Stimulated activated CD8-positive, alpha-beta memory T cell treated with anti-CD3 and anti-CD28 coated beads, Interleukin-12 subunit alpha, Interleukin-12 subunit beta, amount 100 ng/mL, for 4 hours (primary cell): ENCODE data around the gene GRB10.

Source experiments
- DNase-seq: peaks from one replicate; pipeline ENCODE4 v3.0.0-alpha.2; 2020; ENCODE audit warnings: low read depth

GRB10 gene

DNA sequence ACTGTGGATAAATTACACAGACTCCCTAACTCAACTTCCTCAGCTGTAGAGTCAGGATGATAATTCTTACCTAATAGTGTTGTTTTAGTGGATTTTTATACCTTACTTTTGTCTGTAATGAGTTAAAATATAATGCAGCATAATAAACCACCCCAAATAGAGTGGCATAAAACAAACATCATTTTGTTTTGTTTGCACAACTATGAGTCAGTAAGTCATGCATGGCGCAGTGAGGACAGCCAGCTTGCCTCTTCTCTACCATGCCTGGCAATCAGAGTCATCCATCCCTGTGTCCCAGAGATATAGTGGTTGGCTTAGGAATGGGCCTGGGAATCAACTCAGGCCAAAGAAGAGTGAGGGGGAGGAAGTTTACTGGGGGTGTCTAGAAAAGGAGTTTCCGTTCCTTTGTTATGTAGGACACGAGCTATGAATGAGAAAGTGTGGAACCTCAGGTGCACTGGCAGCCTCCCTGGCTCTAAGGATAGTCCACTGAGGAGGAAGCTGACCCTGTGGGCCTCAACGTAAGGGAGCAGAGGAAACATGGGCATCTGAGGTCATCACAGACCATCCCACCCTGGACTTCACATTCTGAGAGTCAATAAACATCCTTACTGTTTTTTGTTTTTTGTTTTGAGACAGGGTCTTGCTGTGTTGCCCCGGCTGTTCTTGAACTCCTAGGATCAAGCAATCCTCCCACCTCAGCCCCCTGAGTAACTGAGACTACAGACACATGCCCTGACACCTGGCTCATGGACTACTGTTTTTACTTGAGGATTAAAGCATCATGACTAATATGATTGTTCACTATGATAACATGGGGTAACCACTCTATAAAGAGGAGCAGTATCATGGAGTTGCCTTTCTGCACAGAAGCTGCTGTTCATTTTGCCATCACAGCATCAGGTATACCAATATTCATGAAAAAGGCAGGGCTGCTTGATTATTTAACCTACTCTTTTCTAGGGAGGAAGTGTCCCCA is 21.0 kb upstream of the GRB10 start:
- DNase-seq, result no peak

DNA sequence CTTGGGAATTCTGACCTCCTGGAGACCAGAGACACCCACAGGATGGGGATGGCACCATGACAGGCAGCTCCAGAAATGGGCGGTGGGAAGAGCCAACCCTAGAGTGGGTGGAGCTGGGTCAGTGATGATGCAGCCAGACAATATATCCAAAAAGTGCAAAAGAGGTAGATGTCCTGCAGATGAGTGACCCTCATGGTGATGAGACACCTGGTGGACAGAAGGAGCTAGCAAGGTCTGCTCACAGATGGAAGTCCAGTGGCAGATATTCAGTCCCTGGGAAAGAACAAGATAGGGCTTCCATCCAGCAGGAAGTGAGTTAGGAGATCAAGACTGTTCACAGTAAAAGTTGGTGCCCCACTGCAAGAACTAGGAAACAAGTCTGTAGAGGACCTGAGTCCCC is 19.2 kb upstream of the GRB10 start:
- no peak for DNase-seq

DNA sequence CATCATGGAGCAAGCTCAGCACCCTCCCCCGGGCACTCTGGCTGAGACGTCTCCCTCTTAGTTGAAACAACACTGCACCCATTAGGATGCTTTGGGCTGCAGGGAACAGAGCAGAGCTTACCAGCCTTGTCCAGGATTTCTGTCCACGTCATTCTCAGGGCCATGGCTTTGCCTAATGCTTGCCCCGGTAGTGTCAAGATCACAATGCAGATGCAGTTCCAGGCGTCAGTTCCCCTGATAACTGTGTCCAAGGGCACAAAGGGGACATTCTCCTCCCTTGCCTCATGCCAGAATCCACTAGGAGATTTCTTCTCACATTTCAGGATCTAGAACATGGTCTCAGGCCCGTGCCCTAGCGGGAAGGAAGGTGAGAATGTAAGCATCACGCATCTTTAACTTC is 17.2 kb upstream of the GRB10 start:
- DNase-seq, result no peak

DNA sequence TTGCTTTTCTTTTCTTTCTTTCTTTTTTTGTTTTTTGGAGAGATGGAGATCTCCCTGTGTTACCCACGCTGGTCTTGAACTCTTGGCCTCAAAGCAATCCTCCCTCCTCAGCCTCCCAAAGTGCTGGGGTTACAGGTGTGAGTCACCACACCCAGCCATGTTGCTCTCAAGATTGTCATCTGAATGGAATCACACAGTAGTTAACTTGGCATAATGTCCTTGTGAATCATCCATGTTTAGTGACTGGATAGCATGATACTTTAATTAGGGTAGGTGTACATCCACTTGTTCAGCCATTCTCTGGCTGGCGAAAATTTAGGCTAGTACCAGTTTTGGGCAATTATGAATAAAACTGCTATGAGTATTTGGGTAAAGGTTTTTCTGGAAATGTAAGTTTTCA is 15.4 kb upstream of the GRB10 start:
- no peak for DNase-seq

DNA sequence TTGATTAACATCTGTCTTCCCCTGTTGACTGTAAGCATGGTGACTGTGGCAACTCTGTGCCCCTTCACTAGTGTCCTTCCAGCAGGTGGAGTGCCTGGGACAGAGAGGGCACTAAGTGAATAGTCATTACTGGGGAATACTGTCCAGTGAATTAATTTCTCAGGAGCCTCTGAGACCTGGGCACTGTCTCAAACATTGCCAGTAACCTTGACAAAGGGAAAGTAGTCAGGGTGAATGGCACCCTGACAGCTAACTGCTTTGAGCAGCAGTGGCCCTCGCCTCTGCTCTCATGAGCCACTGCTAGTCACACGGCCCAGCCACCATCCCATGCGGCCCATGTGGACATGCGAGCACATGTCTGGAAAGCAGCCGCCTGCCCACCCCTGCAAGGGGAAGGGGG is 13.1 kb upstream of the GRB10 start:
- DNase-seq, result no peak

DNA sequence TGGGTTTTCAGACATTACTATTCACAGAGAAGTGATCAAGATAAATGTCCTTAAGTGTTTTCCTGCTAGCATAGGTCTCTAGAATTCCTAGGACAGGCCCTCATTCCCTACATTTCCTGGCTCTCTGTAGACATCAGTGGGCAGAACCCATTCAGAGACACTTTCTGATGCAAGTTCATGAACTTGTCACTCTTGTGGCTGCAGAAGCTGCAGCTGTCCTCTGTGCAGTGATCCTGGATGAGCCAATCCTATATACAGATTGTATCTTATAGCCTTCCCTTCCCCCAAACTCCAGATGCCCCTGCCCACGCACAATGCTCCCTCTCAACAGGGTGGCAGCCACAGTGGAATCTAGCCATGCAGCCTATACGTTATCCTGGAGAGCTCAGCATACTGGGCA is 12.6 kb upstream of the GRB10 start:
- DNase-seq, result no peak

DNA sequence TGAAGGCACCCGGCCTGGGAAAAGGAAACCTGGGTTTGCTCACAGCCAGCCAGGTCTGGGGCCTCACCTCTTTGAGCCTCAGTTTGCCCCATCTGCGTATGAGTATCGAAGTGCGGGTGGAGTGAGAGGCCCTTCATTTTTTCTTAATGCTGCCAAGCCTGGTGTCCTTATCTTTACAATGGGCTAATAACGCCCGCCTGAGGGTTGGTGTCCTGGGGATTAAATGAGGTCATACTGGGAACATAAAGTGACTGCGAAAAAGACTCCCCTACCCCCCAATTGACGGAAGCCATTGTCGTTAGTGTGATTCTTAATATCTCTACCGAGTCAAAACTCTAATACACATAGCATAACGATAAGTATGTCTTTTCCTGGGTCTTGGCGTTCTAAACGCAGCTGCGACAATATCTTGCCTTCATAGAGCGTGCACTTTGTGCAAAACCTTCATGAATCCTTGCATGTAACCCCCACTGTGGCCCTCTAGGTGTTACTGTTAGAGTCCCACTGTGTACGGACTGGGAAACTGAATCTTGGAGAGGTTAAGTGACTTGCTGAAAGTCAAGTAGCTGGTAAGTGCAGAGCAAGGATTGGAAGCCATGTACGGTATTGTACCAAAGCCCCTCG is 11.4 kb upstream of the GRB10 start:
- DNase-seq, result no peak

DNA sequence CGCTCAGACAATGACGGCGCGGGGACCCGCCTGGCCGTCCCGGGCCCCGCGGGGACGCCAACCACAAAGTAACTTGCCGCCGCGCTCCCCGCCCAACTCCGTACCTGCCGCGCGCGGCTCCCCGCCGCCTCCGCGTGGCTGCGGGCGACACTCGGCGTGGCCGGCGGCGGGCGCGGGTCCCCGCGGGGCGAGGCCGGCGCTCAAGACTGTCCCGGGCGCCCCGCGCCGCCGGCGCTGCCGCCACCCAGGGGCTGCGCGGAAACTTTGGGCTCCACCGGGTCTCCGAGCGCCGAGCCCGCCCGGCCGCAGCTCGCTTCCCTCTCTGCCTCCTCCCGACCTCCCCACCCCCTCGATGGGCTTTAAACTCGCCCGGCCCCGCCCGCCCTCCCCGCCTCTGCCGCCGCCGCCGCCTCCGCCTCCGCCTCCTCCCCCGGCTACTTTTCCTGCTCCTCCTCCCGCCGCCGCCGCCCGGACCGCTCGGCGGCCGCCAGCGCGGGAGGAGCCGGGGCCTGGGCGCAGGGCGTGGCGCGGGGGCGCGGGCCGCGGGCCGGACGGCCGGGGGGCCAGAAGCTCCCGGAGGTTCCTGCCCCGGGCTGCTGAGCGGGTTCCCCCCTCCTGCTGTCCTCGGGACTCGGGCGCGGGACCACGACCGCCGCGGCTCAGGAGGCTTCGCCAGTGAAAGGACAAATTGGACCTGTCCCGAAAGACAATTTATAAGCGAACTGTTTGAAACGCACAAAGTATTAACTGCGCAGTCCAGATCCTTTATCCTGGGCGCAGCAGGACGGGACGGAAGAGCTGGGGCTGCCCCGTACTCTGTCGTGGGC is 10.6 kb upstream of the GRB10 start:
- DNase-seq, result no peak

DNA sequence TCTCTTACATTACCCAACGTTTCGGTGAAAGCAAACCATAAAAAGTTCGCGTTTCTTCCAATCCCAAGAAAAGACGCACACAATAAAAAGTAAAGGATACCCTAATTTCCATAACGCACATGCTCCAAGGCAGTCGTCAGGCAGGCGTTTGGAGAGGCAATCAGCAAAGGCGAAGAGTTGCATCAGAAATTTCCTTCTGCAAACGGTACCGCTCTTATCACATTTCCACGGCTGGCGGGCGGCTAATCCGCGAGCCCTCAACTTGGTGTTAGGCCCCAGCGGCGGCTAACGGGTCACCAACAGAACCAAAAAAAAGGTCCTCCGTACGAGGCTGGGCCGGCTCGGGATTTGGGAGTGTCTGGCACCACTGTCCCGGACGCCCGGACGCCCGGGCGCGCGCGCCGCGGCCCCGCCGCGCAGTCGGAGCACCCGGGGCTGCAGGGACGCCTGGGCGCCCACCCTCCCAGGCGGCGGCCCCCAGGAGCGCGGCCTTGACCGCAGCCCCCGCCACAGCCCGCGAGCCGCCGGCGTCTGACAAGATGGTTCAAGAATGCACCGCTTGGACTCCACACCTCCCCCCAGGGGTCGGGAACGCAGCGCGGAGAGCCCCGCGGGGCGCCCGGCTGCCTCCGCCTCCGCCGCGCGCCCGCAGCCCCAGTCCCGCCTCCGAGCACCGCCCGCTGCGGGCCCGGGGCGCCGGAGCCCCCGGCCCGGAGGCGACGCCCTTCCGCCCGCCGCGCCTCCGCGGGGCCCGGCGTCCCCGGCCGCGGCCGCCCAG is 9.8 kb upstream of the GRB10 start:
- DNase-seq, result no peak

DNA sequence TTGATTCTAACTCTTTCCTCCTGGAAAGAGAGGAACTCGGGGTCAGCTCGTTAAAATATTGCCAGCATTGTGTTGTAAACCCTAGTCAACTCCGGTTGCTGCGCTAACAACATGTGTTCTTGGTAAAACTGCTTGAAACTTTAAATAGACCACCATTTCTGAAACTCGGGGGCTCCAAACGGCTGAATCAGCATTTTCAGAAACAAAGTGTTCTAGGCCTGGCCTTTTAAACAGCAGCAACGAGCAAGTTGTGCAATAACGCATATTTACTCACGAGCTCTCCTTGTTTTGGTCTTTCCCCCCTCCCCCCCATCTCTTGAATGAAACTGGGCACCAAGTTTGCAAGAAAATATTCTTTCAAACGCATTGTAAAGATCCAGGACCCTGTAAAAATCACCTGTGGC is 9.2 kb upstream of the GRB10 start:
- DNase-seq, result no peak

DNA sequence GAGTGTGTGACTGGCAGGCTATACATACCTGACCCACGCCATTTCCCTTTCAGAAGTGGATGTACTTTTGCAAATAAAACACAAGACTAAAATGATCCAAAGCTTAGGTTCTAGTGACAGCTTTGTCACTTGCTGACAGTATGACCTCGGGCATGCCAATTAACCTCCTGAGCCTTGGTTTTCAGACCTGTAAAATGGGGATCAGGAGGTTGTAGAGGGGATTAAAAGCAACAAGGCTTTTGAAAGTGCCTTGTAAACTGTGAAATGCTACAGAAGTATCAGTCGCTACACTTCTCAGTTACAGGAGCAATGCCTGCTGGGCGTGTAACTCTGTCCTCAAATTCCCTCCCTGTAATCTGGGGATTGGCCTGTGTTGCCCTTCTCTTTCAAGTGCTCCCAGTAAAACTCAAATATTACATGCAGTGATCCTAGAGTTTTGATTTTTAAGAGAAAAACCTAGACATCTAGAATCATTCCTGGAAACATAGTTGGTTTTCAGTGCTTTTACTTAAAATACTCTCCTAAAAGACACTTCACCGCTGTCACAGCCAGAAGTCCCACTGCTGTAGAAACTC is 8.8 kb upstream of the GRB10 start:
- DNase-seq, result no peak

DNA sequence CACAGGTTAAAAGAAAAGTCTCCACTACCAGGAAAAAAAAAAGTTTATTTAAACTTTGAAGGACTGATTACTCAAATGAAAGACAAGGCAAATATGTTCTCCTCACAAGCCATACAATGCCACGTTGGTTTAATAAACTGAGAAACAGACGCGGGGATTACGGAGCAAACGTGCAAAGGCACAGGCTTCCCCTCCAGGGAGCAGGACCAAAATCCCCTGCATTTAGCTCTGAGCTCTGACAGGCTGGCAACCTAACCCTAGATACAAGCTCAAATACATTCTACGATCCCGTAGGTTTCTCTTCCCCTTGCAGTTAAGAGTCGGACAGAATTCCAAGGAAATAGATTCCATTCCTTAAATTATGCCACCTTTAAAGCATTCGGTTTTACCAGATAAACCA is 7.7 kb upstream of the GRB10 start:
- DNase-seq, result no peak

DNA sequence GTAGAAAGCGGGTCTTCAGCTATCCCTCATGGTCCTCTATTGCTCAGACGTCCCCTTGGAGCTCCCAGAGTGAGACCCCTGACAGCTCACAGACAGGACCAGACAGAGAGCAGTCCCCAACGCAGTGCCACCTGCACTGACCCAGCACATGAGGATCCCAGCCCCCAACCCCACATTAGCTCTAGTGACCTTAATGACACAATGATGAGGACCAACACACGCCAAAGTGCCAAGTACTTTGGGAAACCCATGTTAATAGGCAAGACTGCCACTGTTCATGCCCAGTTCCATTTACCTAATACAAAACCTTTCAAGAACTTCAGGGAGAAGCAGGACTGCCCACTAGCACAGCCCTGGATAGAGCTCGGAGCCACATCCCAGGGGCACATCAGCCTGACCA is 5.7 kb upstream of the GRB10 start:
- DNase-seq, result no peak

DNA sequence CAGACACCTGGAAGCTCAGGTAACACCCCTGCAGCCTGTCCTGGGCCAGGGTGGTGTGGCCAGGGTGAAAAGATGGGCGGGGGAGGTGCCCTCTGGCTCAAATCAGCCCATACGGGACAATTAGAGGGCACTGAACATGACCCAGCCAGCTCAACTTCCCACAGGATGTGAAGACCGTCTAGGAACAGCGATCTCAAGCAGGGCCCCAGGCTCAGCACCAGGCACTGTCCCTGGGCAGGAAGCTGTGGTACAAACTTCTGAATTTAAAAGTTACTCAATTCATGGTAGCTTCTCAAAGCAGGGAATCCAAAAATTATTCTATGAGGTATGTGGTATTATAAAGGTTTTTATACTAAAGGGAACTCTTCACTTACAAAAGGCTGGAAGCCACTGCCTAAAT is 5.1 kb upstream of the GRB10 start:
- DNase-seq, result no peak

DNA sequence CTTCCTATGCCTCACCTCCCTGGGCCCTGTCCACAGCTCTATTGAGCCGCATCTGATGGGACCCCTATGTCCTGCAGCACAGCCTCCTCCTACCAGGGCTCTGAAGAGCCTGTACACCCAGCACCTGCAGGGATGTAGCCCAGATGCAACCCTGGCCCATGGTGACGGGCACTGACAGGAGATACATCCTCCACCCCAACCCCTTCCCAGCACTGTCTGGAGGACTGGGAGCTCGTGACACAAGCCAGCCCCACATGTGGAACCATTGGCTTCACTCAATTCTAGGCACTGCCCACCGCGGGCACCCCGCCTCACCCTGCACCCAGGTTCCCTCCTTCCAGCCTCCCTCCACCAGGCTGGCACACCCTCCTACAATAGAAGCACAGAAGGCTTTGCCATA is 2.6 kb upstream of the GRB10 start:
- no peak for DNase-seq

DNA sequence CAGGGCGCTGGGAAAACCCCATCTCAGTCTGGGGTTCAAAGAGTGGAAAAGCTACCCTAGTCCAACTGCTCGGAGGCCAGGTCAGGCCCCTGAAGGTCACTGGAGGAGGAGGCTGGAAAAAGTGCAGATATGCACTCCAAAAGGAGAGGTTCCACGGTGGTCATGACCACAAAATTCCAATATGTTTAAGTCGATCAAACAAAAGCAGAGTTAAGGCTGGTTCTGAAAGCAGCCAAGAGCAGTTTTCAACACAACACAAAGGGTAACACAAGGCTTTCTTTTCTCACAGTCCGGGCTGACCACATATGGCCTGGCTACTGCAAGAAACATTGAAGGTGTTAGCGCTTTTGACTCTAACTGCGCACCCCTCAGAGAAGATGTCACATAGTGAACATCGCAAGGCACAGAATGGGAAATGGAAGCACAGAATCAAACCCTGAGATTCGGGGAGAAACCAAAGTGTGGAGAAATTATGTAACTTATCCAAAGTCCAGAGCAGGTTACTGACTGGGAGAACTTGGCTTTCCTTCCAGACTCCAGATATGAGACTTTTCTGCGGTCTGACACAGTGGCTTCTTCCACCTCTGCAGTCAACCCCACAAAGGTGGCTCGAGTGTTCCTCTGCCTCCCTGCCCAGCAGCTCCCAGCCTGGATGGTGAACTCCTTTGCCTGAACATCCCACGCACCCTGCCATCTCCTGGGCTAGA is 1.3 kb upstream of the GRB10 start:
- DNase-seq, result no peak

DNA sequence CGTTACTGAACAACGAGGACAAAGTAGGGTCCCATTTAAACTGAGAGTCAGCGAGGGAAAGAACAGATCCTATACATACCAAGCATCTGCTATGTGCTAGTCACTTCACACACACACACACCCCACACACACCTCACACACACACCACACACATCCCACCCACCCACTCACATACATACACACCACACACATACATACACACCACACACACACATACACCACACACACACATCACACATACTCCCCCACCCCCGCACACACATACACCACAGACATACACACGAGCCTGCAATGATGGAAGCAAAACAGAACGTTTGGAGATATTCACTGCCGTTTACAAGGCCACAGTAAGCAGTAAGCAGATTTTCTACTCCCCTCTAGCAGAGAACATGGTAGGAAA is 607 bp upstream of the GRB10 start:
- DNase-seq, result no peak

DNA sequence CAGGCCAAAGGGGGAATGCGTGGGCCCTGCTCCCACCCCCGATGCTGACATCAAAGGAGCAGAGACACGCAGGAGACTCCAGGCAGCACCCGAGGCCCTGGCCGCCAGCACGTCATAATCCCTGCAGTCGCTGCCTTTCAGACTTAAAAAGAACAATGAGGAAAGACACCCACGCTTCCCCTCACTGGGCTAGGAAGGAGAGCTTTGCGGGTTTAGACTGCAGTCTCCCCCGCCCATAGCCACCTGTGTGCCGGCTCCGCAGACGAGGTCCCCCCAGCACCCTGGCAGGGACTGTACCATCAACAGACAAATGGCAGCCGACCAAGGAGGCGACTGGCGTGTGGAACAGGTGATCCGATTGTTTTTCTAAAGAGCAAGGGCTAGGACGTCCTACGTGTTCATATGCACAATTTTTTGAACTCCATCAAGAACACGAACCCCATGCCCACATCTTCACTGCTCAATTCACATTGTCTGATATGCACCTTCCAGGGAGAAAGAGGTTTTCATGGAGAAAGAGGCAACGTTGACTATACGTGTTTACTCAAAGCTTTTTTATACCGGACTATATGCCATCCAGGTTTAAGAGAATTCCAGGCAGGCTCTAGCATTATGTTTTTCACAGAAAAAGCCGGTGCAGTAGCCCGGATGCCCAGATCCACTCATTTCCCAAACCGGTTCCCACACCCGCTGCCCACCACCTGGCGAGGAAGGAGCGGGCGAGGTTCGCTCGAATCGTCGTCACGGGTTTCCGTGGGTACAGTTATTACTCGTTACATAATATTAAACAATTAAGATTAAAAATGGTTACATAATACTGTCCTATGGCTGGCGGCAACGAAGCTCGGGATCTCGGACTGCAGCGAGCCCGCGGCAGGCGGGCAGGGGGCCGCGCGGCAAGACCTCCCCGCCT is 1.1 kb downstream of the GRB10 start:
- no peak for DNase-seq

DNA sequence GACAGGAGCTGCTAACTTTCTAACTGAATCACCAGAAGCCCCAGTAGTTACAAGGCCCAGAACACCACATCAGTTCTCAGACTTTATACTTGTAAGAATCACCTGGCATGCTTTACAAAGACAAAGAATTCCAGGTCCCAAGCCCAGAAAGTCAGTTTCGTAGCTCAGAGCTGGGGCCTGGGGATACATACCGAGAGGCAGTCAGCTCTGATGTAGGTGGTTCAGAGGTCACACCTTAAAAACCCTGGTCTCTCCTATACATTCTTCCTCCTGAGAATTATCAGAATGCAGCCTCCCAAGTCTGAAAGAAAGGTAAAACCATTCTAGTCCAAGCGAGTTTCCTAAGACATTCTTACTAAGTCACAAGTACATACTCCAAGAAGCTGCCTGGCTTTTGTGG is 2.3 kb downstream of the GRB10 start:
- no peak for DNase-seq

DNA sequence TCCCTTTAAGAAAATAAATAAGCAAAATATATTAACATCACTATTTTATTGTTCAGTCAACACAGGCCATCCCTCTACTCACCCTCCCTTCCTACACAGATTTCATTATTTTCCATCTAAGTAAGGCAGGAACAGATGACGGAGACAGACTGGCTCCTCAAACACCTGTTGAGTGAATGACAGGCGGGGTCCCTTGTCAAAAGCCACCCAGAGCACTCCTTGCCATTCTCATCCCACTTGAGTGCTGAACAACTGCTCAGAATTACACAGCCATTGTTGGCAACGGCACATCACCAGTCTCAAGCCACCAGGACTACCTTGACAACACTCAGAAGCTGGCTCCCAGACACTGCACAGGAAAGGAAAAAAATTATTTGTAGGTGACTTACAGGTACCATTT is 3.3 kb downstream of the GRB10 start:
- no peak for DNase-seq
